ENCODE results near the gene OR1F1.
A peak's percentile ranks its signal among the peaks of the same experiment; 100 is the strongest.
"Not testable (repeated sequence)": the region's sequence is repeated elsewhere in the genome, so short reads cannot be mapped to it uniquely, and the experiment has no call there.

OR1F1 gene

DNA sequence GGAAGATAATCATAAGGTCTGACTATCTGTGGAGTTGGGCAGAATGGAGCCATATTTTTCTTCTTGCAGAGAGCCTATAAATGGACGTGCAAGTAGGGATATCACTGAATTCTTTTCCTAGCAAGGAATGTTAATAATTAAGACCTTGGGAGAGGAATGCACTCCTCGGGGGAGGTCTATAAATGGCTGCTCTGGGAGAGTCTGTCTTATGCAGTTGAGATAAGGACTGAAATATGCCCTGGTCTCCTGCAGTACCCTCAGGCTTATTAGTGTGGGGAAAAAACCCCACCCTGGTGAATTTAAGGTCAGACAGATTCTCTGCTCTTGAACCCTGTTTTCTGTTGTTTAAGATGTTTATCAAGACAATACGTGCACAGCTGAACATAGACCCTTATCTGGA lies 17.9 kb downstream of the OR1F1 start:
- DNase-seq: not testable (repeated sequence)

GRCh38 chr16:3207086-3207953 lies 19.3 kb downstream of the OR1F1 start:
- DNase-seq: no peak

DNA sequence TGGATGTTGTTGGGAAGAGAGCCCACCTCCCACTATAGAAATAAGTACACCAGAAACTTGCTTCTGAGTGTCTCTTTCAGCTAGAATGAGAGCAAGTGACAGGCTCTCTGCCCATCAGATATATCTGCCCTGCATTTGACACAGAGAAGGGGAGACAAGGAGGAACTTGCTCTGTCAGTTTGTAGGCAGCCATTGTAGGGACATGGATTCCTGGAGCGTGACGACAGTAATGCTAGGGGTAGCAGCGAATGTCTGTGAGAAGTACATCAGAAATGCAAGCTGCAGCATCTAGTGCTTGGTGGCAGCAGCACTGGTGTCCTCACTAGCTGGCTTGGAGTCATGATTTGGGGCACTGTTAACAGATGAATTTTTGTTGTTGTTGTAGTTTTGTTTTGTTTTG lies 24.0 kb downstream of the OR1F1 start:
- DNase-seq: no peak

GRCh38 chr16:3212567-3212966 lies 24.6 kb downstream of the OR1F1 start:
- DNase-seq: no peak

DNA sequence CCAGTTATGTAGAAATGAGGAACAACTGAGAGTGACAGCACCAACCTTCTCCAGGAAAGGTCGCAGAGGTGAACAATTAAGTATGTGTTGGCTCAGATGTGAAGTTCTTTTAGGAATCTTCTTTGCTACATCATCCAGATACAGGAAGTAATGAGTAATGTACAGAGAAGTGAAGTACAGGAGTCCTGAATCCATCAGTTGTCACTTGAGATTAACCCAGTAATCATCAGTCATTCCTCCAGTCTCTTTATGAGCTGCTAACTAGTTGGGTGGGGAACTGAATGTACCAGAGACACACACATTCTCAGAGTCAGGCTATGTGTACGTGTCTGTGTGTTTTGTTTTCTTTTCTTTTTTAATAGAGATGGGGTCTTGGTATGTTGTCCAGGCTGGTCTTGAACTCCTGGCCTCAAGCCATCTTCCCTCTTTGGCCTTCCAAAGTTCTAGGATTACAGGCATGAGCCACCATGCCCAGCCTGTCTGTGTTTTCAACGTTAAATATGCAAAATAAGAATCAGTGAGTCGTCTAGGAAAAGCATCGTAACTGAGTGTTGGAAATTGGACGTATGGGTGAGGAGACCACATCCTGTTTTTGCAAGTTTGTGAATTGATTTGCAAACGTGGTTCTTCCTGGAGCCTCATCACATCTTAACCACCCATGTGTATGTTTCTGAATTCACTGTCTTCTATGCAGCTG lies 27.0 kb downstream of the OR1F1 start:
- no peak for DNase-seq

GRCh38 chr16:3215601-3216262 lies 27.7 kb downstream of the OR1F1 start:
- no peak for DNase-seq

DNA sequence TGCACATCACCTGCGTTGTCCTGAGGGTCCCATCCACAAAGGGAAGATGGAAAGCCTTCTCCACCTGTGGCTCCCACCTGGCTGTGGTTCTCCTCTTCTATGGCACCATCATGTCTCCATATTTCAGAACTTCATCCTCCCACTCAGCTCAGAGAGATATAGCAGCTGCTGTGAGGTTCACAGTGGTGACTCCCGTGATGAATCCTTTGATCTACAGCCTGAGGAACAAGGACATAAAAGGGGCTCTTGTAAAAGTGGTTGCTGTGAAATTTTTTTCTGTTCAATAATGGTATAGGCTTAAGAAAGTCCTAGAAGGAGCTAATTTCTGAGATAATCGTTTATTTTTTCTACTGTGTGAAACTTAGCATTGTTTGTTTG lies 28.2 kb downstream of the OR1F1 start:
- DNase-seq: no peak

- no peak for DNase-seq
Observed at GRCh38 chr16:3220839-3221238, 32.8 kb downstream of the OR1F1 start.

- no peak for DNase-seq
Observed at GRCh38 chr16:3223913-3224515, 36.0 kb downstream of the OR1F1 start.

DNA sequence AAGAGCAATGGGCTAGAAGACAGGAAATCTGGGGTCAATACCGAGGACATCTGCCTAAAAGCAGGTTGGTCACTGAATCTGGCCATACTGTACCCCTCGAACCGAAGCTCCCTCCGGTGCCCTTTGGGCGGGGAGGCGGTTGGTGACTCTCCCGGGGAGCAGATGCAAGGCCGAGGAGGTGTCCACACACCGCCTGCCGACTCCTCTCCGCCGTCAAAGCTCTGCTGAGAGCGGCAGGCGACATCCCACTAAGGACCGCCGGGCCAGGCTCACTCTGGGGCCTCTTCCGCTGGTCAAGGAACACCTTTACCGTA lies 46.5 kb downstream of the OR1F1 start:
- no peak for DNase-seq

GRCh38 chr16:3234857-3235561 lies 47.0 kb downstream of the OR1F1 start, which contains the start of gene ZNF200:
TSS of gene ZNF200 (minus strand) at chr16:3235158. CDS start at chr16:3233755, 1,403 bp downstream.
- peak; percentile 91 to 96 for DNase-seq

DNA sequence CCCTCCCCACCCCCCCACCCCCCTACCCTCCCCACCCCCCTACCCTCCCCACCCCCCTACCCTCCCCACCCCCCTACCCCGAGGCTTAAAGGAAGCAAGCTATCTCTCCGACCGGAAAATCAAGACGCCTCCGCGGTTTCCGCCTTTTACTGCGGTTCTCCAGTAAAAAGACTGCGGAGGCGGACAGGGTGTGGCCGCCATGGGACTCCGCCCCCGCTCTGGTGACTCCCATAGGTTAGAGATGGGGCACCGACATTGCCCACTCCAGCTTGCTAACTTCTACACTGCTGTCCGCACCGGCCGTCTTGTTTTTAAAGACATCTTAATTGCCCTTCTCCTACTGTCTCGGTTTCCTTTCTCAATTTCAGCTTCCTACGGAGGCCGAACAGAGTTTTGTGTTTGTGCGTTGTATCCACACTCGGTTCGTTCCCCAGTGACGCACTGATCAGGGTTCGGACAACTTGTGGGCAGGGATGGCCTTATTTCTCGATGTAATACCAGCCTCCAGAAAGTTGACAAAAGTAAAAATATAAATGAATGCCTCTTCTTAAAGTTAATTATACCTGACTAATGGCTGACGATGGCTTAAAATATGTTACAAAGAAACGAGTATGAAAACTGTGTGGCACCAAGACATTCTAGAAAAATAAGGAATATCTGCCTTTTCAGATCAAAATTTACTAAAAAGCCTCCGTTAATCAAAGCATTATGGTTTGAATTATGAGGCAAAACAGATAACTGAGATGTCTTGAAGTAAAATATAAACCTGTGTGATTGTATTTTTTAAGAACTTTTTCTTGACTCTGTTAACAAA lies 48.1 kb downstream of the OR1F1 start:
- DNase-seq: no peak

DNA sequence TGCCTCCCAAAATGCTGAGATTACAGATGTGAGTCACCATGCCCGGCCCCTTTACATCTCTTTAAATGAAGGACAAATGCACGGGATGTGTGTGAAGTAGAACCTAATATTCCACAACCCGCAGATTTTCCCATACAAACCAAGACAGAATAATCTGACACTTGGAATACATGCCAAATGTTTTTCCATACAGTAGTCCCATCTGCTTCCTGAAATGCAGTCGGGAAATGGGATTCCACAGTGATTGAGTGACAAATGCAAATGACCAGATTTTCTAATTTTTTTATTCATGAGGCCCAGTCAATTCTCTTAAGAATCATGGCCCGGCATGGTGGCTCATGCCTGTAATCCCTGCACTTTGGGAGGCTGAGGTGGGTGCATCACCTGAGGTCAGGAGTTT lies 53.8 kb downstream of the OR1F1 start:
- no peak for DNase-seq

- DNase-seq: no peak
Observed at GRCh38 chr16:3242709-3243108, 54.7 kb downstream of the OR1F1 start.

DNA sequence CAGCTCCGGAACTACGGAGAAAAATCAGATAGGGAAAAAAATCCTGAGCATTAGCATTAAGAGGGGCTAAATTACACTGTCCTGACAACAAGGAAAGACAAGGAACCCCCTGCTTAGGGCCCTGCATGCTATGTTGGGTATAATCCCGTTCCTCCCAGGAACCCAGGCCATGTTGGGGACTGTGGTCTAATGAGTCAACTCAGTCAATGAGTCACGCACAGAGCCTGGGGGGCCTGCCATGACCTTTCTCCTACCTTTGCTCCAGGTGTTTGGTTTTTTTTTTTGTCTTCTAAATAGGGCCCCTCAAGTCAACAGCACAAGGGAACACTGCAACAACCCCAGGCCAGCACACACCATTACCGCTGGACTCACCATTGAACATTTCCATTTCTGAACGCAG lies 55.9 kb downstream of the OR1F1 start:
- DNase-seq: no peak

DNA sequence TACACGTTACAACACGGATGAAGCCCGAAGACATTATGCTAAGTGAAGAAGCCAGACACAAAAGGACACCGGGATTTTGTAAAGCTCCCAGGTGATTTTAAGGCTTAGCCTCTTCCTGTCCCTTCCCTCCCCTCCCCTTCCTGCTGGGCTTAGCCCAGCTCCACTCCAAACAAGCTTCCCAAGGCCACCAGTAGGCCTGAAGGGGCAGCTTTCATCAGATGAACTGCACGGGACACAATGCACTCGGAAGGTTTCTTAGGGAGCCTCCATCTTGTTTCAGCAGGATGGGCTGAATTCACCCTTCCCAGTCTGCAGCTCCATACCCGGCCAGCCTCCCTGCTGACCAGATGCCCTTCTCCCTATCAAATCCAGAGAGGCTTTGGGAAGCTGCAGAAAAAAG lies 58.0 kb downstream of the OR1F1 start:
- DNase-seq: no peak

GRCh38 chr16:3246876-3247275 lies 58.9 kb downstream of the OR1F1 start:
- DNase-seq: no peak

DNA sequence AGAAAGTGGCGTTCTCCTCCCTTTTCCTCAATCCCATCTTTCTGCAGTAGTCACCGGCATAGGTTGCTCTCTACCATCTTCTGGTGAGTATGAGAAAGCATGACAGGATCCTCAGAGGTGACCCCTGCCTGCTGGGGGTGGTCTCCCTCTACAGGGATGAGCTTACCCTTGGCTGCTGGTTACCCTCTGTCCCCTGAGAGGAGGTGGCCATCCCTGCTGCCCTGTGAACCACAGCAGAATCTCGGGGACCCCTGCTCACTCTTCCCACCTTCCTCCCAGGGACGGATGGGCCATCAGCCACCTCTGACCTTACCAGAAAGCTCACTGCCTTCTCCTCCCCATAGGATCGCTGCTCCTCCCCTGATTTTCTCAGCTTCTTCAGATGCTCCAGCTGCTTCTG lies 60.6 kb downstream of the OR1F1 start:
- no peak for DNase-seq

DNA sequence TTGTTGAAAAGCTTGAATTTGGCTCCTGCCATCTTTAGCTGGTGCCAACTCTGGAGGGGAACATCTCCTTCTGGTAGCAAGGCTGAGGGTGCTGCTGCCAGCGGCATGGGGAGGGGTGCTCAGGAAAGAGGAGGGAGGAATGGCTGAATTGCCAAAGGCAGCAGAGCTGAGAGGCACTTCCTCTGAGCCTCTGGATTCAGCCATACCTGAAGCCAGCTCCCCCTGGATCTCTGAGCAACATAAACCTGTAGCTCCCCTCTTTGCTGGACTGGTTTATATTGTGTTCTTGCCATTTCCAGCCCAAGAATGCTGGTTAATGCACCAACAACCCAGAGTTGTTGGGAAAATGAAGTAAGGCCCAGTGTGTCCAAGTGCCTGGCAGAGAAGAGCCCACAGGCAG lies 61.0 kb downstream of the OR1F1 start:
- no peak for DNase-seq

- DNase-seq: no peak
Observed at GRCh38 chr16:3249451-3249850, 61.4 kb downstream of the OR1F1 start.

GRCh38 chr16:3252967-3253366 lies 65.0 kb downstream of the OR1F1 start:
- no peak for DNase-seq

DNA sequence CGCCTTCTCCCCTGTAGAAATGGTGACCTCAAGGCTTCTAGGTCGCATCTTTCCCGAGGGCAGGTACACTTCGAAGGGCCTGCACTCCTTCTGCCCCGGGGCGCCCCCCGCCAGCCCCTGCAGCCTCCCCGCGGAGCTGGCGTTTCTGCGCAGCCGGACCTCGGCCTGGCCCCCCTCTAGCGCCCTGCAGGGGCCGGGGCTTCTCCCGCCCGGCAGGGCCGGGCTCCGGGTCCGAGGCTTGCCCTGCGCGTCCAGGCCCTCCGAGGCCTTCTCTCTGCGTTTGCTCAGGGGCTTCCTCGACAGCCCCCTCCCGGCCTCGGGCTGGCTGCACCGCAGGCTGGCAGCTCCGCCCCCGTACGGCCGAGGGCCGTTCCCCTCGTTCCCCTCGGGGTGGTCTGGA lies 66.3 kb downstream of the OR1F1 start:
- no peak for DNase-seq
